NOMO-1 (cell line): ENCODE measurements around the gene ADGRL4.

Experiments
- DNase-seq, 2 experiments: peaks; one replicate each; lab custom pipeline; 2025; ENCODE audit not compliant: unreplicated experiment in 2 of 2; lab: John Stamatoyannopoulos, UW

Gene ADGRL4

GRCh38 chr1:78840453-78841271 lies 165.9 kb downstream of the ADGRL4 start:
- no peak for DNase-seq
